Right lobe of liver (tissue), 6 donors: ENCODE data around the gene C17orf113. TPM values are rescaled to one million over a fixed set of nuclear protein-coding genes. Genes with fewer than 3 reads are reported as not detected.

Experiments used
- ATAC-seq, 4 donors: fragments of 200-7000 bp; cut with Tn5 transposase; one replicate each; pipeline ENCODE4 v1.9.1; 2020; ENCODE audit warnings: mild to moderate bottlenecking in 4 of 4, moderate library complexity in 4 of 4
- DNase-seq, 3 donors: peaks; one replicate each; pipeline ENCODE4 v3.0.0-alpha.2; 2020
- H3K27ac ChIP-seq, 3 donors: fragments of 200-600 bp; one replicate each; pipeline ENCODE4 v1.8.0; 2022
- H3K27me3 ChIP-seq, 2 donors: fragments of 200-600 bp; one replicate each; pipeline ENCODE4 v1.8.0; 2022
- H3K36me3 ChIP-seq, 4 donors: fragments of 200-600 bp; sonication (generic) in 1 of 4; one replicate each; pipeline versions ENCODE4 v1.5.1 to v1.8.0; 2017 to 2022; ENCODE audit warnings: control low read depth in 1 of 4
- H3K4me1 ChIP-seq, 4 donors: fragments of 200-600 bp; sonication (generic) in 1 of 4; one replicate each; pipeline versions ENCODE4 v1.5.1 to v1.8.0; 2017 to 2022; ENCODE audit warnings: control low read depth in 1 of 4
- H3K4me3 ChIP-seq, 3 donors: fragments of 200-600 bp; one replicate each; pipeline ENCODE4 v1.8.0; 2022
- H3K9me3 ChIP-seq, 4 donors: fragments of 200-600 bp; sonication (generic) in 1 of 4; one replicate each; pipeline versions ENCODE4 v1.5.1 to v1.8.0; 2017 to 2022; ENCODE audit warnings: control low read depth in 1 of 4
- POLR2A ChIP-seq: fragments of 450-650 bp; IDR thresholded peaks from one replicate; pipeline ENCODE4 v1.6.1; 2017; ENCODE audit warnings: antibody characterized with exemption, mild to moderate bottlenecking
- WGBS: methylation state at CpG from one replicate; pipeline ENCODE4 v1.1.6; 2018; ENCODE audit warnings: low coverage, low lambda C conversion rate; ENCODE audit not compliant: insufficient coverage; ENCODE audit errors: missing lambda C conversion rate; 5-methylcytosine and 5-hydroxymethylcytosine counted together
- intact Hi-C, 2 donors: fragments of 100-400 bp; cut with DNase I; formaldehyde crosslinking; loops; one replicate each; pipeline versions ENCODE4 v1.11.2 to v1.14.1; 2022
- total RNA-seq, 6 experiments: library from RNA; depleted of rRNA in 2 of 6; stranded (reverse); fragments of >200 nt in 2 of 6; fragmentation: NEBNext Ultra II Directional in 3 of 6; extraction: Animal tissue kit (Norgen Biotek cat#: 25700) in 3 of 6; gene quantifications; one replicate each; pipeline versions ENCODE4 v1.1.0 to v1.2.4, GENCODE V29; 2016 to 2023
- TF ChIP-seq, protein P1 (sequence below), 4 donors: fragments of 200-600 bp in 3 of 4; fragments of 450-650 bp in 1 of 4; IDR thresholded peaks; one replicate each; pipeline versions ENCODE4 v1.5.1 to v1.8.0; 2016 to 2022; ENCODE audit warnings: antibody characterized with exemption in 4 of 4, mild to moderate bottlenecking in 2 of 4
- donor health status: DM: no; HTN: yes; CAD: no.
- donor health status: DM: no; HTN: no; CAD: no.
- donor health status: DM: no; HTN: no; CAD: no.
- donor health status: DM: no; HTN: yes; CAD: no.
- donor health status: DM: no; HTN: yes; CAD: no.

Gene C17orf113
- total RNA-seq, 6 experiments from 2014 or later, result 0.06 to 0.42 (median 0.12) TPM

- Histone ChIP-seq H3K4me1 (peaks cover 3 to 36% (median 16%) of the 10 kb centered on the region in 4 donors), H3K9me3 (no peaks in the 10 kb centered on the region), H3K36me3 (peaks cover 0 to 5% (median 2%) of the 10 kb centered on the region in 4 donors), H3K27me3 (no peaks in the 10 kb centered on the region), H3K4me3 (no peak overlapping the region), H3K27ac (no peak overlapping the region)
- WGBS, result no CpG with 5 or more reads among the region's 5 CpGs
- TF ChIP-seq, protein P1, sequence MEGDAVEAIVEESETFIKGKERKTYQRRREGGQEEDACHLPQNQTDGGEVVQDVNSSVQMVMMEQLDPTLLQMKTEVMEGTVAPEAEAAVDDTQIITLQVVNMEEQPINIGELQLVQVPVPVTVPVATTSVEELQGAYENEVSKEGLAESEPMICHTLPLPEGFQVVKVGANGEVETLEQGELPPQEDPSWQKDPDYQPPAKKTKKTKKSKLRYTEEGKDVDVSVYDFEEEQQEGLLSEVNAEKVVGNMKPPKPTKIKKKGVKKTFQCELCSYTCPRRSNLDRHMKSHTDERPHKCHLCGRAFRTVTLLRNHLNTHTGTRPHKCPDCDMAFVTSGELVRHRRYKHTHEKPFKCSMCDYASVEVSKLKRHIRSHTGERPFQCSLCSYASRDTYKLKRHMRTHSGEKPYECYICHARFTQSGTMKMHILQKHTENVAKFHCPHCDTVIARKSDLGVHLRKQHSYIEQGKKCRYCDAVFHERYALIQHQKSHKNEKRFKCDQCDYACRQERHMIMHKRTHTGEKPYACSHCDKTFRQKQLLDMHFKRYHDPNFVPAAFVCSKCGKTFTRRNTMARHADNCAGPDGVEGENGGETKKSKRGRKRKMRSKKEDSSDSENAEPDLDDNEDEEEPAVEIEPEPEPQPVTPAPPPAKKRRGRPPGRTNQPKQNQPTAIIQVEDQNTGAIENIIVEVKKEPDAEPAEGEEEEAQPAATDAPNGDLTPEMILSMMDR (IDR thresholded peaks at IDR 0.05), result no peak
- TF ChIP-seq POLR2A, result no peak
- ATAC-seq (no peak), DNase-seq (no peak)
- intact Hi-C loops, result loop anchor here (5.0 to 10.0 kb wide), 2 partner anchors 63 to 90 kb away; partner anchors contain the start of gene CNP (in 2 of the 2)
These were observed 22.9 kb downstream of the C17orf113 start for GRCh38 chr17:42027590-42027889.

DNA sequence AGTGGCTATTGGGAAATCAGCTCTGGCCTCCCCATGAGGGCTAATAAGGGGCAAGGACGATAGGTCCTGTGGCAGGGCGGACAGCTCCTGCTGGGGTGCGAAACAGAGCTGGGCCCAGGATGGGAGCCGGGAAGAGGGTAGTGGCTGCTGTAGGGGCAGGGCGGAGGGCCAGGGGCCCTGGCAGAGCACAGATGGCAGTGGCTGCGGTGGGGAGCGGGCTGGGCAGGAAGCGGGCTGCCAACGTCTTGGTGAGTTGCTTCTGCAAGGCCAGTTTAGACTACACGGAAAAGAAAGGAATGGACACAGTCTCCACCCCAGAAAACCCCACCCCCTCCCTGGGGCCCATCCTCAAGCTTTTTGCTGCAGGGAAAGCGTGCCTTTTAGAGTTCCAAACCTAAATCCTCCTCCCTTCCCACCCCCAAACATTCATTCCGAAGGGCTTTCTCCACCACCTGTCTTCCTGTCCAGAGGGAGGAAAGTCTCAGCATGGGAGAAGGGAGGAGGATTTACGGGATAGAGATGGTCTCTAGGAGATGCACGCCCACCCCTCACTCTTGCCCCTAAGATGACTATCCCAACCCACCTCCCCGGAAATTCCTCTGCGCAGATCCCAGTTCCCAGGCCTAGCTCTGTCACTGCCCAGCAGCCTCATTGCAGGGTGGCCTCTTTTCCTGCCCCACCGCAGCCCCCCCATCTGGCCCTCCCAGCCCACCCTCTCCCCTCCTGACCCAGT, 23.4 kb downstream of the C17orf113 start:
- WGBS, result 57% methylated on average over 11 of the region's 17 CpGs
- Histone ChIP-seq H3K36me3 (peaks cover 0 to 8% (median 4%) of the 10 kb centered on the region in 4 donors), H3K4me3 (no peak overlapping the region), H3K4me1 (peaks cover 3 to 37% (median 16%) of the 10 kb centered on the region in 4 donors), H3K9me3 (no peaks in the 10 kb centered on the region), H3K27me3 (no peaks in the 10 kb centered on the region), H3K27ac (no peak overlapping the region)
- DNase-seq, result no peak
- intact Hi-C loops, result loop anchor here (5.0 to 10.0 kb wide), 2 partner anchors 62 to 90 kb away; partner anchors contain the start of gene CNP (in 2 of the 2)
- ATAC-seq, result no peak
- no peak for TF ChIP-seq POLR2A
- TF ChIP-seq, protein P1 (IDR thresholded peaks at IDR 0.05), result no peak

GRCh38 chr17:42025936-42026335, 24.5 kb downstream of the C17orf113 start:
- intact Hi-C loops, result loop anchor here (5.0 to 10.0 kb wide), 2 partner anchors 61 to 91 kb away; partner anchors contain the start of gene CNP (in 2 of the 2)
- Histone ChIP-seq H3K36me3 (peaks cover 0 to 8% (median 4%) of the 10 kb centered on the region in 4 donors), H3K27me3 (no peaks in the 10 kb centered on the region), H3K9me3 (no peaks in the 10 kb centered on the region), H3K27ac (no peak overlapping the region), H3K4me3 (no peak overlapping the region), H3K4me1 (peaks cover 3 to 35% (median 19%) of the 10 kb centered on the region in 4 donors)
- no peak for TF ChIP-seq POLR2A
- TF ChIP-seq, protein P1 (IDR thresholded peaks at IDR 0.05), result no peak
- no peak for ATAC-seq
- no peak for DNase-seq
- WGBS, result 90% methylated on average over 2 of the region's 3 CpGs

GRCh38 chr17:42025191-42025579, 25.2 kb downstream of the C17orf113 start:
- H3K4me1 ChIP-seq, result peaks cover 3 to 42% (median 20%) of the 10 kb centered on the region in 4 donors
- peak overlapping the region; percentile 38 to 59 (median 56) for H3K27ac ChIP-seq
- no peak overlapping the region for H3K4me3 ChIP-seq
- intact Hi-C loops, result loop anchor here (5.0 to 10.0 kb wide), 2 partner anchors 60 to 92 kb away; partner anchors contain the start of gene CNP (in 2 of the 2)
- ATAC-seq (no peak), DNase-seq (no peak)
- TF ChIP-seq POLR2A, result no peak
- TF ChIP-seq, protein P1 (IDR thresholded peaks at IDR 0.05), result no peak
- WGBS, result 38% methylated on average over 4 of the region's 8 CpGs
- H3K27me3 ChIP-seq, result no peaks in the 10 kb centered on the region
- H3K9me3 ChIP-seq, result no peaks in the 10 kb centered on the region
- H3K36me3 ChIP-seq, result peaks cover 0 to 8% (median 4%) of the 10 kb centered on the region in 4 donors
